Measurements from ENCODE around the gene FCN1. TPM values are rescaled to one million over a fixed set of nuclear protein-coding genes. Genes with fewer than 3 reads are reported as not detected.

The FCN1 gene
- total and polyA plus RNA-seq, 9 of the 15 experiments (the other 6 are each of a cell fraction or from before 2014, with no cell fraction given) = not detected

DNA sequence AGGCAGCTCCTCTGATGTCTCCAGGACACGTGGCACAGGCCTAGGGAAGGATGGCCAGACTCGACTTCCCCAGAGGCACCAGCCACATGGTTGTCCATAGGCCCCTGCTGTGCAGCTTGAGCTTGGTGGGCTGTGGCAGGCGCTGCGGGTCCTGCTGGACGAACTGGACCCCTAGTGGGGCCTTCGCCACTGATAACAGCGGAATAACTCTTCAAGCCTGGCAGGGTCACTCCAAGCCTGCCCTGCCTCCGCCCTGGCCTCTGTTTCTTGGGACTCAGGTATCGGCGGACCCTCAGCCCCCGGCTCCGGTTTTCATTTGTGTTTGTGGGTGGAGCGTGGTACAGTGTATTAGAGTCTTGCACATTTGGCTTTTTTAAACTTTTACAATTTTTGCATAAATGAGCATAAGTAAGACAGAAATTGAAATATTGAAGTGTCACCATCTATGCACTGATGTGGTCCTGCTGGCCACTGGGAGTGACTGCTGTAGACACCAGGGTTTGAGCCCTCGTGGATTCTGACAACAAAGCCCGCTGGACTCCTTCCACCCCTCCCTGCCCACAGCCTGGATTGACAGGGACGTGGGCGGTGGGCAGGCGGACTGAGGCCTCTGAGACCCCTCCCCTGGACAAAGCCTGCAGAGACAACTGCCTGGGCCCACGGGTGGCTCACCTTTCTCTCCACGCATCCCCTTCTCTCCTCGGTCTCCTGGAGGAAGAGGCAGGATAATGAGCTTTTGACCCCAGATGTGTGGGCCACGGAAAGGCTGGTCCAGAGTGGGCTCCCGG lies 3.8 kb downstream of the FCN1 start:
- no peak overlapping the region for H3K27ac ChIP-seq (ENCODE audit: extremely low read depth, low read depth, low read length)
- intact Hi-C loops (cut with micrococcal nuclease) (no loop called here), in situ Hi-C loops (cut with MboI) (no loop called here)
- H3K4me2 ChIP-seq (ENCODE audit: insufficient read depth, low read length) = no peak overlapping the region
- FAIRE-seq = no peak
- POLR2A ChIA-PET = no interaction called here
- CTCF ChIA-PET (ENCODE audit: low intra/inter-chr PET ratio) = no interaction called here
- no peak for DNase-seq (ENCODE audit: extremely low read depth in 1 of 4, low spot score in 3 of 4)
- H3K4me1 ChIP-seq (replicated peaks in 1 of 2; ENCODE audit: control insufficient read depth in 2 of 2, insufficient read depth in 2 of 2, low read length in 2 of 2) = no peaks in the 10 kb centered on the region
- no peak for ATAC-seq
- H2AFZ ChIP-seq (ENCODE audit: low read depth, low read length) = no peak overlapping the region
- WGBS (ENCODE audit: insufficient coverage, low coverage, missing lambda C conversion rate) = 2% methylated on average over 20 of the region's 23 CpGs
- no peaks in the 10 kb centered on the region for H3K36me3 ChIP-seq (ENCODE audit: control insufficient read depth, insufficient read depth, low read length)
- H3K9me1 ChIP-seq (ENCODE audit: control insufficient read depth, insufficient read depth, low read length) = no peaks in the 10 kb centered on the region
- H3K9me3 ChIP-seq (replicated peaks; ENCODE audit: control insufficient read depth, insufficient read depth, low read depth, low read length) = no peaks in the 10 kb centered on the region
- no peak overlapping the region for H3K9ac ChIP-seq (ENCODE audit: insufficient read depth in 1 of 2, low read depth in 2 of 2, low read length in 2 of 2)
- H4K20me1 ChIP-seq (replicated peaks; ENCODE audit: control insufficient read depth, insufficient read depth, low read length) = peaks cover under 1% of the 10 kb centered on the region
- peaks cover 9 to 53% of the 10 kb centered on the region in 2 experiments; a peak in 4 of 5 replicates for H3K27me3 ChIP-seq (ENCODE audit: control insufficient read depth in 2 of 2, insufficient read depth in 2 of 2, low read length in 2 of 2)
- no TSS peak for BruUV-seq (replicated peaks)
- H3K4me3 ChIP-seq = no peak overlapping the region
- H3K79me2 ChIP-seq (ENCODE audit: control insufficient read depth, insufficient read depth, low read length) = no peaks in the 10 kb centered on the region
- TF ChIP-seq GTF2E2 (tag; IDR thresholded peaks at IDR 0.05) (no peak), CHCHD3 (CRISPR knock-in tag; IDR thresholded peaks at IDR 0.05) (no peak), XRCC5 (IDR thresholded peaks at IDR 0.05; ENCODE audit: low read depth, low read length) (no peak), ZNF57 (CRISPR knock-in tag; IDR thresholded peaks at IDR 0.05) (no peak), STAT5A (IDR thresholded peaks at IDR 0.05; ENCODE audit: borderline replicate concordance, low read length) (no peak), HCFC1 (IDR thresholded peaks at IDR 0.05; ENCODE audit: low read depth, low read length) (no peak), PTRF (tag; IDR thresholded peaks at IDR 0.05) (no peak), CREBBP (IDR thresholded peaks at IDR 0.05; ENCODE audit: low read depth, low read length) (no peak), DIDO1 (tag; IDR thresholded peaks at IDR 0.05; ENCODE audit: low read depth) (no peak), MCM3 (IDR thresholded peaks at IDR 0.05) (no peak), TEAD1 (CRISPR knock-in tag; IDR thresholded peaks at IDR 0.05) (no peak), MTA3 (IDR thresholded peaks at IDR 0.05; ENCODE audit: borderline replicate concordance) (no peak), PTBP1 (IDR thresholded peaks at IDR 0.05; ENCODE audit: low read depth, low read length) (no peak), ZNF217 (CRISPR knock-in tag; IDR thresholded peaks at IDR 0.05) (no peak), NFE2 (IDR thresholded peaks at IDR 0.05; ENCODE audit: low read depth) (no peak)
- TF ChIP-seq, protein P1, sequence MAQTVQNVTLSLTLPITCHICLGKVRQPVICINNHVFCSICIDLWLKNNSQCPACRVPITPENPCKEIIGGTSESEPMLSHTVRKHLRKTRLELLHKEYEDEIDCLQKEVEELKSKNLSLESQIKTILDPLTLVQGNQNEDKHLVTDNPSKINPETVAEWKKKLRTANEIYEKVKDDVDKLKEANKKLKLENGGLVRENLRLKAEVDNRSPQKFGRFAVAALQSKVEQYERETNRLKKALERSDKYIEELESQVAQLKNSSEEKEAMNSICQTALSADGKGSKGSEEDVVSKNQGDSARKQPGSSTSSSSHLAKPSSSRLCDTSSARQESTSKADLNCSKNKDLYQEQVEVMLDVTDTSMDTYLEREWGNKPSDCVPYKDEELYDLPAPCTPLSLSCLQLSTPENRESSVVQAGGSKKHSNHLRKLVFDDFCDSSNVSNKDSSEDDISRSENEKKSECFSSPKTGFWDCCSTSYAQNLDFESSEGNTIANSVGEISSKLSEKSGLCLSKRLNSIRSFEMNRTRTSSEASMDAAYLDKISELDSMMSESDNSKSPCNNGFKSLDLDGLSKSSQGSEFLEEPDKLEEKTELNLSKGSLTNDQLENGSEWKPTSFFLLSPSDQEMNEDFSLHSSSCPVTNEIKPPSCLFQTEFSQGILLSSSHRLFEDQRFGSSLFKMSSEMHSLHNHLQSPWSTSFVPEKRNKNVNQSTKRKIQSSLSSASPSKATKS (CRISPR knock-in tag; IDR thresholded peaks at IDR 0.05) = no peak
- TF ChIP-seq, protein P2, sequence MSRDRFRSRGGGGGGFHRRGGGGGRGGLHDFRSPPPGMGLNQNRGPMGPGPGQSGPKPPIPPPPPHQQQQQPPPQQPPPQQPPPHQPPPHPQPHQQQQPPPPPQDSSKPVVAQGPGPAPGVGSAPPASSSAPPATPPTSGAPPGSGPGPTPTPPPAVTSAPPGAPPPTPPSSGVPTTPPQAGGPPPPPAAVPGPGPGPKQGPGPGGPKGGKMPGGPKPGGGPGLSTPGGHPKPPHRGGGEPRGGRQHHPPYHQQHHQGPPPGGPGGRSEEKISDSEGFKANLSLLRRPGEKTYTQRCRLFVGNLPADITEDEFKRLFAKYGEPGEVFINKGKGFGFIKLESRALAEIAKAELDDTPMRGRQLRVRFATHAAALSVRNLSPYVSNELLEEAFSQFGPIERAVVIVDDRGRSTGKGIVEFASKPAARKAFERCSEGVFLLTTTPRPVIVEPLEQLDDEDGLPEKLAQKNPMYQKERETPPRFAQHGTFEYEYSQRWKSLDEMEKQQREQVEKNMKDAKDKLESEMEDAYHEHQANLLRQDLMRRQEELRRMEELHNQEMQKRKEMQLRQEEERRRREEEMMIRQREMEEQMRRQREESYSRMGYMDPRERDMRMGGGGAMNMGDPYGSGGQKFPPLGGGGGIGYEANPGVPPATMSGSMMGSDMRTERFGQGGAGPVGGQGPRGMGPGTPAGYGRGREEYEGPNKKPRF (IDR thresholded peaks at IDR 0.05; ENCODE audit: low read depth, low read length) = no peak
- TF ChIP-seq, protein P3, sequence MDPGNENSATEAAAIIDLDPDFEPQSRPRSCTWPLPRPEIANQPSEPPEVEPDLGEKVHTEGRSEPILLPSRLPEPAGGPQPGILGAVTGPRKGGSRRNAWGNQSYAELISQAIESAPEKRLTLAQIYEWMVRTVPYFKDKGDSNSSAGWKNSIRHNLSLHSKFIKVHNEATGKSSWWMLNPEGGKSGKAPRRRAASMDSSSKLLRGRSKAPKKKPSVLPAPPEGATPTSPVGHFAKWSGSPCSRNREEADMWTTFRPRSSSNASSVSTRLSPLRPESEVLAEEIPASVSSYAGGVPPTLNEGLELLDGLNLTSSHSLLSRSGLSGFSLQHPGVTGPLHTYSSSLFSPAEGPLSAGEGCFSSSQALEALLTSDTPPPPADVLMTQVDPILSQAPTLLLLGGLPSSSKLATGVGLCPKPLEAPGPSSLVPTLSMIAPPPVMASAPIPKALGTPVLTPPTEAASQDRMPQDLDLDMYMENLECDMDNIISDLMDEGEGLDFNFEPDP (CRISPR knock-in tag; IDR thresholded peaks at IDR 0.05) = no peak
